GM18526 (cell line): Measurements from ENCODE around the gene SYNM.

Experiments used
- POLR2A ChIP-seq: IDR thresholded peaks from 3 replicates; pipeline ENCODE4 v1.6.1; 2011; ENCODE audit not compliant: insufficient read length; ENCODE audit errors: extremely low read depth

SYNM gene

DNA sequence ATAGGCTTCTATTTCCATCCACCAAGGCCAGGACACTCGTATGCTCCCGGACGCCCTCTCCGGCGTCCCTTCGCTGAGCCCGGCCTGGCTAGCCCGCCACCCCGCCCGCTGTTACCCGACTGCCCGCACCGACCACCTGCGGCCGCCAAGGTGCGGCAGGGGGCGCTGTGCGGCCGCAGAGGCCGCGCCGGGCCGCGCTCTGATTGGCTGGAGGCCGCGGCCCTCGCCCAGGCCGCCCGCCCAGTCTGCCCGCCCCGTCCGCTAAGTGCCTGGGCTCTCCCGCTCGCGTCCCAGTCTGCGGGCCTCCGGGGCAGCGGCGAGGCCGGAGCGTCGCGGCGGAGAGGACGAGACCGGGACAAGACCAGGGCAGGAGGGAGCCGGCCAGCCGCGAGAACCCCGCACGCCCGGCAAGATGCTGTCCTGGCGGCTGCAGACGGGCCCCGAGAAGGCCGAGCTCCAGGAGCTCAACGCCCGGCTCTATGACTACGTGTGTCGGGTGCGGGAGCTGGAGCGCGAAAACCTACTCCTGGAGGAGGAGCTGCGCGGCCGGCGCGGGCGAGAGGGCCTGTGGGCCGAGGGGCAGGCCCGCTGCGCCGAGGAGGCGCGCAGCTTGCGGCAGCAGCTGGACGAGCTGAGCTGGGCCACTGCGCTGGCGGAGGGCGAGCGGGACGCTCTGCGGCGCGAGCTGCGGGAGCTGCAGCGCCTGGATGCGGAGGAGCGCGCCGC is at the start of gene SYNM:
Gene SYNM, plus strand, starts transcription at position 293 of the 726 bp plus-strand sequence. Its CDS starts 120 bp downstream, at position 413.
- TF ChIP-seq POLR2A: peak; percentile 37

DNA sequence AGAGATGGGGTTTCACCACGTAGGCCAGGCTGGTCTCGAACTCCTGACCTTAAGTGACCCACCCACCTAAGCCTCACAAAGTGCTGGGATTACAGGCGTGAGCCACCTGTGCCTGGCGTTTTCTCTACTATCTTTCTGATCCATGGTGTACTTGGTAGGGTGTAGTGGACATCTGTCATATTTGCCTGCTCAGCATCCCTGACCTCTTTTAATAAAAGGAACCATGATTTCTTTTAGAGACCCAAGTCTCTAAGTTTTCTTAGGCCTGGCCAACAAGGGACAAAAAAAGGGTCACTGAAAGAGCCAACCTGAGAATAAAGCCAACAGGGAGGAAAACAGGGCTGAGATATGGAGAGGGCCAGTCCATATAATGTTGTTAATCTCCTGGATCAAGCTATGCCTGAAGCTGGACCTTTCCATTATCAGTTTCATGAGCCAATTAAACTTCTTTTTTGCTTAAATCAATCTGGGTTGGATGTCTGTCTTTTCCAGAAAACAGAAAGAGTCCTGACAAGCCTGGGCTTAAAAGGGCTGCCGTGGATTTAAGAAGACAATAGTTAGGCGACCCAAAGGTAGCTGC is 49.2 kb upstream of the SYNM start:
- TF ChIP-seq POLR2A: no peak

GRCh38 chr15:99057020-99057419 is 47.9 kb upstream of the SYNM start:
- TF ChIP-seq POLR2A: no peak

GRCh38 chr15:99057697-99058420 is 47.0 kb upstream of the SYNM start:
- TF ChIP-seq POLR2A: no peak

DNA sequence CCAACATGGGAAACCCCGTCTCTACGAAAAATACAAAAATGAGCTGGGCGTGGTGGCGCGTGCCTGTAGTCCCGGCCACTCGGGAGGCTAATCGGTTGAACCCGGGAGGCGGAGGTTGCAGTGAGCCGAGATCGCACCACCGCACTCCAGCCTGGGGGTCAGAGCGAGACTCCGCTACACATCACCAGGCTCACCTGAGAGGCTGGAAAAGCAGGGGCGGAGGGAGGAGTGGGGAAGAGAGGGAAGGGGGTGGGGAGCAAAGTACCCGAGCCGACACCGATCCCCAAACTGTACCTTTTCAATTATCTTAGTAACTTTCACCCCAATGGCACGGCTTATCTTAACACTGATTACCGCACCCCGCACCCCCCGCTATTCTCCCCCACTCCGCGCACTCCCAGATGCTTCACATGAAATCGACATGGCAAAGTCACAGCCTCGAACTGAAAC is 46.4 kb upstream of the SYNM start:
- TF ChIP-seq POLR2A: no peak

- TF ChIP-seq POLR2A: no peak
Measured at GRCh38 chr15:99059010-99059981, 45.6 kb upstream of the SYNM start.

DNA sequence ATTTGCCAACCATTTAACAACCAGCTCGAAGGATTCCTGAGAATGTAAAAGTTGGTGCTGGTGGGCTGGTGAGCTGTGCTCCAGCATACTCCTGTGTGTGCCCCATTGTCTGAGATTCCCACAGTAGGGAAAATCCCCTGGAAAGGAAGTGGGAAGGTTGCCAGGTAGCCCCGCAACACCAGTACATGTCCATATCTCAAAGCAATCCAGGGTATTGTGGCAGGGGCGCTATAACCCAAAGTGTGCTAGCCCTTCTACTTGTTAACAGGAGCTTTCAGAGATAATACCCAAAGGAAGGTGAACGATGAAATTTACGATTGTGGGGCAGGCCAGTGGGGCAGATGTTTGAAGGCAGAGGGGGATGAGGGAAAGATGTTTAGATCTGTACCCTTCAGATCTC is 42.7 kb upstream of the SYNM start:
- no peak for TF ChIP-seq POLR2A

GRCh38 chr15:99068186-99068585 is 36.7 kb upstream of the SYNM start:
- TF ChIP-seq POLR2A: no peak

DNA sequence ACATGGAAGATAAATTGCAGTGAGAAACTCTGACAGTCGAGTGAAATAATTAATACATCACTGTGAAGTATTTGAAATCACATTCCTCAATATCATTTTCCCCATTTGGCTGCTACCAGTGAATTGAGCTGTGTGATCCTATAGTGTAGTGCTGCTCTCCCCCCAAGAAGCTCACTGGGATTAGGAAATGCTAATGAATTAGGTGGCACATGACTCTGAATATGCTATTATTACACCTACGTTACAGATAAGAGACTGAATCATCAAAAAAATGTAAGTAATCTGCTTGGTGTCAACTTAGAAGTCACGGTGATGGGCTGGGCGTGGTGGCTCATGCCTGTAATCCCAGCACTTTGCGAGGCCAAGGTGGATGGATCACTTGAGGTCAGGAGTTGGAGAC is 34.7 kb upstream of the SYNM start:
- no peak for TF ChIP-seq POLR2A

- no peak for TF ChIP-seq POLR2A
Measured at GRCh38 chr15:99071091-99071680, 33.7 kb upstream of the SYNM start.

GRCh38 chr15:99073008-99073717 is 31.7 kb upstream of the SYNM start:
- no peak for TF ChIP-seq POLR2A

- TF ChIP-seq POLR2A: no peak
Measured at GRCh38 chr15:99074446-99074845, 30.4 kb upstream of the SYNM start.

DNA sequence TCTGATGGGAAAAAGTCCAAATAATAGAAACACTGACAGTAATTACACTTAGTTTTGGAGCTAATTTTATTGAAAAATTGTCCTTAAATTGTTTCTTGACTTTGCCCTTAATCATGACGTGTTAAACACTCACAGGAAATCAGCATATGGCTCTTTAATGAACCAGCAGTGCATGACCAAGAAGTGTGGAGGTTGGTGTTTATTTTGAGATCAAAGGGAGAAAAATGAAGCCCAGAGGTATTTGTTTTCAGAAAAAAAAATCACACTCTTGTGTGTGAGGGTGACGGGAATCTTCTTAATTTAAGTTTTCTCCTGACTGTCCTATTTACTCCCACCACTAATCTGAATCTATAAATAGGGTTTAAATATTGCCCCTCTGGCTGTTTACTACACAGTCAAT is 28.8 kb upstream of the SYNM start:
- no peak for TF ChIP-seq POLR2A
